C1 segment of cervical spinal cord (tissue), 14 donors: ENCODE data around the gene ASIC4.
A peak's percentile ranks its signal among the peaks of the same experiment; 100 is the strongest.

ENCODE experiments used
- DNase-seq, 14 donors: peaks; one replicate each; lab custom pipeline; 2025; lab: John Stamatoyannopoulos, UW

Gene ASIC4, protein sequence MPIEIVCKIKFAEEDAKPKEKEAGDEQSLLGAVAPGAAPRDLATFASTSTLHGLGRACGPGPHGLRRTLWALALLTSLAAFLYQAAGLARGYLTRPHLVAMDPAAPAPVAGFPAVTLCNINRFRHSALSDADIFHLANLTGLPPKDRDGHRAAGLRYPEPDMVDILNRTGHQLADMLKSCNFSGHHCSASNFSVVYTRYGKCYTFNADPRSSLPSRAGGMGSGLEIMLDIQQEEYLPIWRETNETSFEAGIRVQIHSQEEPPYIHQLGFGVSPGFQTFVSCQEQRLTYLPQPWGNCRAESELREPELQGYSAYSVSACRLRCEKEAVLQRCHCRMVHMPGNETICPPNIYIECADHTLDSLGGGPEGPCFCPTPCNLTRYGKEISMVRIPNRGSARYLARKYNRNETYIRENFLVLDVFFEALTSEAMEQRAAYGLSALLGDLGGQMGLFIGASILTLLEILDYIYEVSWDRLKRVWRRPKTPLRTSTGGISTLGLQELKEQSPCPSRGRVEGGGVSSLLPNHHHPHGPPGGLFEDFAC

GRCh38 chr2:219514196-219514761, at the start of gene ASIC4:
Gene ASIC4, plus strand, starts transcription at chr2:219514482. Its CDS starts 243 bp downstream, at chr2:219514725.
- DNase-seq, result no peak

DNA sequence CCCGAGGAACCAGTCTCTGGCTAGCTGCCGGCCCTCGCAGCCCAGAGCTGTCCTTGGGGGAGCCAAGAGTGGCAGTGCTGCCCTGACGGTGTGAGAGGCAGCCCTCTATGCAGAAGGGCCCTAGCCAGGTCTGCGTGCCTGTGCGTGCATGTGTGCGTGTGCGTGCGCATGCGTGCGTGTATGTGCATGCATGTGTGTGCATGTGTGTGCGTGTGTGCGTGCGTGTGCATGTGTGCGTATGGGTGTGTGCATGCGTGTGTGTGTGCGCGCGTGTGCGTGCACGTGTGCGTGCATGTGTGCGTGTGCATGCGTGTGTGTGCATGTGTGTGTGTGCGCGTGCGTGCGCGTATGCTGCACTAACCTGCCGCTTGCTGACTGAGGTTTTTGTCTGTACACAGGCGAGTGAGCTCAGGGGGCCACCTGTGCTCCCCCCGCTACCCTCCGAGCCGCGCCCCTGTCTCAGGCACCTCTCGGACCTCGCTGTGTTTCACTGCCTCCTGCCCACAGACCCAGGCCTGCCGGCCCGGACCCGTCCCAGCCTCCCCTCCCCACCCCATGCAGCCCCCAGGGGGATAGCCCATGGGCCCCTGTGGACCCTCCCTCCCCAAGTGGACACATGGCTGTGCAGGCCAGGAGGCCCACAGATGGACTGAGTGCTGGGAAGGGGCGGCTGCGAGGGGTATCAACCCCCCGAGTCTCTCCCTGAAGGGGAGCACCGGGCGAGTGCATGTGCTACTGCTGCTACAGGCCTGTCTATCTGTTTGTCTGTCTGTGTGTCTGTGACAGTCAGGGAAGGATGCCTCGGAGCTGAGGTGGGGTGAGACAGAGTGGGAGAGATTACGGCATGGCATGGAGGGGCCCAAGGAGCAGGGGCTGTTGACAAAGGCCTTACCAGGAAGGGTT, 48.4 kb upstream of the ASIC4 start:
- no peak for DNase-seq

GRCh38 chr2:219466816-219467735, 47.2 kb upstream of the ASIC4 start:
- no peak for DNase-seq

DNA sequence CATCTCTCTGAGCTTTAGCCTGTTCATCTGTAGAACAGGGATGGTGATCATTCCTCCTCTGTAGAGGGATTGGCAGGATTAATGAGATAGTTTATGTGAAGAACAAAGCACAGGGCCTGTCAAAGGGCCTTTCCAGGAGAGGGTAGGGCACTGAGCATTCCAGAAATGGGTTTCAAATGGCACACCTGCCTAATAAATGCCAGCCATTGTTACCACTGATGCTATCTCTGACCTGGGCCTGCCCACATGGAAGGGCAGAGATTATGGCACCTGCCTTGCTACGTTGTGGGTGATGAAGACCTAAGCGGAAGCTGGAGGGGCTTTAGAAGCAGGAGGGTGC, 46.6 kb upstream of the ASIC4 start:
- no peak for DNase-seq

GRCh38 chr2:219468410-219469185, 45.7 kb upstream of the ASIC4 start:
- DNase-seq, result no peak

- DNase-seq, result no peak
These were observed 45.0 kb upstream of the ASIC4 start for GRCh38 chr2:219469186-219469724.

DNA sequence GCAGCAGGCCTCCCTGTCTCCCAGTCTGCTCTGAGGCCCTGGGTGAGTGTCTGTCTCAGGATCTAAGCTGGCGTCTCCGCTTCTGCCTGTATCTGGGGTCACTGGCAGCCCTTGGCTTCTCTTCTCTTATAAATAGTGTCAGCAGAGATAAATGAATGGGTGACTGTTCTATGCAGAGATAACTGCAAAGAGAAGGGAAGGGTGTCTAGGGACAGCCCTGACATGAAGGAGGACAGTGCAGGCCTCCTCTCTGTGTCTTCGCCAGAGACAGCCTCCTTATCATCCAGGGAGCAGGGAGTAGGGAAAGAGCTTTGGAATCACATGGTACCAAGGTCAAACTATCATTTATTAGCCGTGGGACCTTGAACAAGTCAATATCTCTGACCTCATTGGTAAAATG, 43.9 kb upstream of the ASIC4 start:
- no peak for DNase-seq

DNA sequence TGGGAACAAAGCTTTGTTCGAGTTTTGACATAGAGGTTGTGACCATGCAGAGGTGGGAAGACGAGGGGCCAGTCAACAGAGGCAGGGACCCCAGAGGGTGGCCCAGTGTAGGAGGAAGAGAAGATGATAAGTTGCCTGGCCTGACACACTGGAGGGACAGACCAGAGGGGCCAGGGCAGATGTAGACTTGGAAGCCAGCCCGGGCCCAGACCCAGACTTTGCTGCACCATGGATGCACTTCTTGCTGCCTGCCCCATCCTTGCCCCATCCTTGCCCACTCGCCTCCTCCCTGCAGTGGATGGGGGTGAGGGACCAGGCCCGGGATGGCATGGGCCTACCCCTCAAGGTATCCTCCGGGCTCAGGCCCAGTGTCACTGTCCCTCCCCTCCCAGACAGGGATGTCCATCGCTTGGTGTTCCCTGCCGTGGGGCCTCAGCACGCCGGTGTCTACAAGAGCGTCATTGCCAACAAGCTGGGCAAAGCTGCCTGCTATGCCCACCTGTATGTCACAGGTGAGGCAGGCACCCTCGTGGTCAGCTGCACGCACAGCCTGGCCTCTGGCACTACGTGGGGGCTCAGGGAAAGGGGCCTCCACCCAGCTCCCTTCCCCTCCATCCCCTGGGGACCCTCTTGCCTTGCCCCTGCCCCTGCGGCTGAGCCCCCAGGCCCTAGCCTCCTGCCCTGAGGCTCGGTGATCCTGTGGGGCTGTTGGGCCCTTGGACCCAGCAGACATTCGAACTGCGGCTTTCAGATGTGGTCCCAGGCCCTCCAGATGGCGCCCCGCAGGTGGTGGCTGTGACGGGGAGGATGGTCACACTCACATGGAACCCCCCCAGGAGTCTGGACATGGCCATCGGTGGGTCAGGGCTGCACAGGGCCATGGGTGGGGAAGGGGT, 42.6 kb upstream of the ASIC4 start:
- DNase-seq, result no peak

DNA sequence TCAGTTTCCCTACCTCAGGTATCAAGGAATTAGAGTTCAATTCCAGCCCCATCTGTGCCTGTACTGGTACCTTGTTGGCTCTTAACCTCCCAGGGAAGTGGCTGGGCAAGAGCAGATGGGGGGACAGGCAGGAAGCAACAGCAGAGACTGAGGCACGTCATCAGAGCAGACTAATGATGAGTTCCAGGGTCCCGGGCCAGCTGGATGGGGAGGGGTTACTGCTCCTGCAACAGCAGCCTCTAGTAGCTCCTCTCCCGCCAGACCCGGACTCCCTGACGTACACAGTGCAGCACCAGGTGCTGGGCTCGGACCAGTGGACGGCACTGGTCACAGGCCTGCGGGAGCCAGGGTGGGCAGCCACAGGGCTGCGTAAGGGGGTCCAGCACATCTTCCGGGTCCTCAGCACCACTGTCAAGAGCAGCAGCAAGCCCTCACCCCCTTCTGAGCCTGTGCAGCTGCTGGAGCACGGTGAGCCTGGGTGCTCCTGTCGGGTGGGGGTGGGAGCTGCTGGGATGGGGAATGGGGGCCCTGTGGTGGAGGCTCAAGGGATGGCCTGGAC, 41.6 kb upstream of the ASIC4 start:
- no peak for DNase-seq

- DNase-seq, result no peak
These were observed 40.8 kb upstream of the ASIC4 start for GRCh38 chr2:219473511-219473910.

GRCh38 chr2:219474285-219475060, 39.8 kb upstream of the ASIC4 start:
- DNase-seq, result no peak

- DNase-seq, result no peak
These were observed 39.0 kb upstream of the ASIC4 start for GRCh38 chr2:219475278-219475677.

- DNase-seq, result peak in 11 of 14 donors; percentile 1 to 60 (median 20)
These were observed 38.3 kb upstream of the ASIC4 start for GRCh38 chr2:219475697-219476651.

GRCh38 chr2:219476652-219477151, 37.6 kb upstream of the ASIC4 start:
- DNase-seq, result no peak

DNA sequence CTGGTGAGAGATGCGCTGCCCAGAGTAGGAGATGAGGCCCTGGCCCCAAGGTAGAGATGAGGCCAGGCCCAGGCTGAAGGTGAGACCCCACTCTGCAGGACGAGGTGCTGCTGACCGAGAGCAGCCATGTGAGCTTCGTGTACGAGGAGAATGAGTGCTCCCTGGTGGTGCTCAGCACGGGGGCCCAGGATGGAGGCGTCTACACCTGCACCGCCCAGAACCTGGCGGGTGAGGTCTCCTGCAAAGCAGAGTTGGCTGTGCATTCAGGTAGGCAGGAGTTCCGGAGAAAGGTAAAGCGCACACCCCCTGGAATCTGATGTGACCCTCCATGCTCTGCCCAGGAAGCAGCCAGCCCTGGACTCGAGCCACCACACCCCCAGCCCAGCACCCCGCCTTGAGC, 37.1 kb upstream of the ASIC4 start:
- DNase-seq, result no peak

GRCh38 chr2:219477815-219478214, 36.5 kb upstream of the ASIC4 start:
- no peak for DNase-seq
